Endothelial cell of hepatic sinusoid (primary cell): ENCODE data around the gene AXIN2.

Source experiments
- in situ Hi-C: cut with HindIII; loops from 2 replicates; pipeline ENCODE4 v1.10.0; 2017; ENCODE audit warnings: low sequenced_read_pairs

Gene AXIN2

GRCh38 chr17:65556910-65557348 is 4.5 kb downstream of the AXIN2 start:
- in situ Hi-C loops = no loop called here

- in situ Hi-C loops = no loop called here
Observed at GRCh38 chr17:65556014-65556909, 5.2 kb downstream of the AXIN2 start.

DNA sequence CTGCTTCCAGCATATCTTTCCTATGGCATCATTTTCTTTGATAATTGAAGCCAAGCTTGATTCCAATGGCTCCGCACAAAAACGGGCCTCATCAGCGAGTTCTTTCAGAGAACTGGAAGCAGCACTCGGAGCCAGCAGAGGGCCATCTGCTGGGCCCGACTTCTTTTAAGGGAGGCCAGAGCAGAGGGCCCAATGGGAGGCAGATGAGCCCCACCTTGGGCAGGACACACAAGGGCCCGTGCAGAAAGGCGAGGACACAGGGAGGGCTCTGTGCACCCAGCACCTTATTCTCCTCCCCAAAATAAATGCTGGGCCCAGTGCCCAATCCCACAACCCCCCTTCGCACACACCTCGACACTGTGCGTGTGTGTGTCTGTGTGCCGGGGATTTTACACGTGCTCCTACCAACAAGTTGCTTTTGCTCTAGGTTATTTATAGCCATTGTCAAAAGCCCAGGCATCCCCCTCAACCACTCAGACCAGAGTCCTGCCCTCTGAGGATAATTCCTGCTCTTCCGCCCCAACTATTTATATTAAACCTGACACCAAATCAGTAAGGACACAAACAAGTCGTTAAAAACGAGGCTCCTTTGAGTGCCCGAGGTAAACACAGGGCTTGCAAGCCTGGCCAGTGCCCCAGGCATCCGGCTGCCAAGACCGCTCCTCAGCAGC is 6.8 kb downstream of the AXIN2 start:
- in situ Hi-C loops = no loop called here

- in situ Hi-C loops = no loop called here
Observed at GRCh38 chr17:65553646-65554552, 7.5 kb downstream of the AXIN2 start.

DNA sequence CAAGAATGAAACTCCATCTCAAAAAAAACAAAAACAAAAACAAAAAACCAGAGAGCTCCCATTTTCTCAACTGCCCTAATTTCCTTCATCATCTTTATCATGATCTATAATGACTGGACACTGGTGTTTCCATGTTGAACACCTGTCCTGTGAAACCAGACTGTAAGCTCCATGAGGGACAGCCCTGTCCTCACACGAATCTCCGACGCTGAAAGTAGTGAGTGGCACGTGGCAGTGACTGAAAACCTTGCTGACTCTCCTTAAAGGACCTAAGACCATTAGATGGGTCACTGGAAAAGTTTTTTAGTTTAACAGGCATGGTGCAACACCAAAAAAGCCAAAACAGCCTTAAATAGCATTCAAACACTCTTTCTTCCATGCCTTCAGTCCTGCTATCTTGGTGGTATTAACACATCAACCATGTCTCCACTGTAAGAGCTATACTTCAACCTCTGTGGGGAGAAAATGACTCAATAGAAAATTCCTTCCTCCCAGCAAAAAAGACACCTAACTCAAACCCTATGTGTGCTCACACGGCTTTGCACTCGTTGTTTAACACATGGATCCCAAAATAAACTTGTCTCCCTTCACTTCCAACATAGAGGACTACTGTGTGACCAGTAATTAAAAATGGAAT is 8.3 kb downstream of the AXIN2 start:
- in situ Hi-C loops = no loop called here

GRCh38 chr17:65552214-65552613 is 9.2 kb downstream of the AXIN2 start:
- in situ Hi-C loops = no loop called here

GRCh38 chr17:65551267-65552040 is 10.0 kb downstream of the AXIN2 start:
- in situ Hi-C loops = no loop called here

DNA sequence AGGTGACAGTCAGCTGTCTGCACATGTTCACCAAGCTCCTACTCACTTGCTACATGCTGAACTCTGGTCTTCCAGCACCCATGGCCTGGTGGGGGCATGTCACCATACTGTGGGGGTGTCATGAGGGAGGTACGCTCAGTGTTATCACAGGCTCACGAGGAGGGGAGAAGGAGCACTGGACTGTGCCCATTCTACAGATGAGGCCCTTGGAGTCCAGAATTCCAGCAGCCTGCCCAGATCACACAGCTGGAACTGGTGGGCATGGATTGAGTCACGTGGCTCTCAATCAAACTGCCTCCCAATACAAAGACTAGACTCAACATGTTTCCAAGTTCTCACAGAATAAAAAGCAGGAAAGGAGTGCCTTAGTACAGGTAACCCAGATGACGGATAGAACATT is 10.7 kb downstream of the AXIN2 start:
- in situ Hi-C loops = no loop called here

GRCh38 chr17:65550075-65550662 is 11.3 kb downstream of the AXIN2 start:
- in situ Hi-C loops = no loop called here

- in situ Hi-C loops = loop anchor here (5.0 kb wide), 4 partner anchors 44 to 241 kb away; no protein-coding TSS in a partner anchor
Observed at GRCh38 chr17:65548269-65548969, 13.0 kb downstream of the AXIN2 start.

DNA sequence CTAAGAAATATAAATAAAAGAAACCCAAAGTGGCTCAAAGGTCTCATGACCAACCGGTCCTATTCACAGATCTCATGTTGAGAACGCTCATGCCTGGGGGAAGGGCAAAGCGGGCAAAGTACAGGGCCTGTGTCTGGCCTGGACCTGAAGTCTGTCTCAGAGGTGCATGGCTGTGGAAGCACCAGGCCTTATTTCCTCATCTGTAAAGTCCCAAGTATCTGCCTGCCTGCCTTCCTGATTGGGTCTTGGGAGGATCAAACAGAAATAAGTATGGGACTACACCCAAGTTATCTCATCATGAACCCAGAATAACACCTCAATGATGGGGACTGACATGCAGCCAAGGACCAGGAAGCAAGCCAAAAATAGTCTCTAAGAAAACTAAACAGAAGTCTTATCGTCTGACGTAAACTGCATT is 14.2 kb downstream of the AXIN2 start:
- in situ Hi-C loops = loop anchor here (5.0 kb wide), 4 partner anchors 45 to 240 kb away; no protein-coding TSS in a partner anchor

GRCh38 chr17:65546579-65546978 is 14.9 kb downstream of the AXIN2 start:
- in situ Hi-C loops = loop anchor here (5.0 kb wide), 4 partner anchors 46 to 239 kb away; no protein-coding TSS in a partner anchor

DNA sequence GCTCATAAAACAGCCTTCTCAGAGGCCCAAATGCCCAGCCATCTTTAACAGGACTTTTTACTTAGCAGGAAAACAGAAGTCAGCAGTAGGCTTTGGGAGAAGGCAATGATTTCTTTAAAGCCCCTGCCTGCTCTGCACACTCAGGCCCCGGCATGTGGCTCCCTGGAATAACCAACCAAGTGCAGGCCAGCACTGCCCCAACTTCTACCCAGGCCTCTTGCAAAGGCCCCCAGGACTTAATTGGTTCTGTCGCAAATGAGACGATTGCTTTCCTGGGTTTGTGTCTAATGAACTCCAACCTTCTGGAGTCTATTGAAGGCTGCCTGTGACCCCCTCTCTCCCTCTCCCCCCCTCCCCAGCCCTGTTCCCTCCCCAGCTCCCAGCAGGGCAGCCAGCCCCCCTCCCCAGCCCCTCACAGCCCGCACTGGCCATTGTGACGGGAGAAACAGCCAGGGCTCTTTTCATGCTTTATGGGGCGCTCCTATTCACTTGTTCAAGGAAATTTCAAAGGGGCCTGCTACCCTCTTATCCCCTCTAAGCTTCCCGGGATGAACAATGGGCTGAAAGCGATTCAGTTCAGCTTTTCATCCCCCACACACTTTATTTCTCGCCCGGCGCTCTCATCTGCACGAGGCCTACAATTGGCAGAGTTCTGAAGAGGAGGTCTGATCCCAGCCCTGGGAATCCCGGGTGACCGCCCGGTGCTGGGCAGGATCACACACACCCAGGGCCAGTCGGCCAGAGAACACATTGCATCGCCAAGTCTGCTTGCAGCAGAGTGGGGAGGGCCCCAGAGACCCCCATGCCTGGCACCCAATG is 15.5 kb downstream of the AXIN2 start:
- in situ Hi-C loops = loop anchor here (5.0 kb wide), 4 partner anchors 46 to 239 kb away; no protein-coding TSS in a partner anchor

DNA sequence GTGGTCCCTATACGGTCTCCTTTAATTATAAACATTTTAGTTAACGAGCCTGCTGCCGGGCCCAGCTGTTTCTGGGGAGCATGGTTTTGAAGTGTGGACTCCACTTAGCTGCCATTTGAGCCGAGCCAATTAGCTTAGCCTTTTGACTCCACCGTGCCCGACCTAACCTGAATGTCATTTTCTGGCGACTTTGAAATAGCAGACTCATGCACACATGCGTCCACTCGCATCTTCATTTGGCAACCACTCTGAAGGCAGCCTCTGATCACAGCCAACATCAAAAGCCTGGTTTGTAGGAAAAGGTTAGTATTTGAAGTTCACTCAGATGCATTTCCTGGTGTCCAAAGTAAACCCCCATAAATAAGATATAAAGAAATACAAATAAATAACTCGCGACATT is 16.8 kb downstream of the AXIN2 start:
- in situ Hi-C loops = loop anchor here (5.0 kb wide), 4 partner anchors 47 to 237 kb away; no protein-coding TSS in a partner anchor

GRCh38 chr17:65542610-65543009 is 18.8 kb downstream of the AXIN2 start:
- in situ Hi-C loops = no loop called here

GRCh38 chr17:65542067-65542466 is 19.4 kb downstream of the AXIN2 start:
- in situ Hi-C loops = no loop called here

DNA sequence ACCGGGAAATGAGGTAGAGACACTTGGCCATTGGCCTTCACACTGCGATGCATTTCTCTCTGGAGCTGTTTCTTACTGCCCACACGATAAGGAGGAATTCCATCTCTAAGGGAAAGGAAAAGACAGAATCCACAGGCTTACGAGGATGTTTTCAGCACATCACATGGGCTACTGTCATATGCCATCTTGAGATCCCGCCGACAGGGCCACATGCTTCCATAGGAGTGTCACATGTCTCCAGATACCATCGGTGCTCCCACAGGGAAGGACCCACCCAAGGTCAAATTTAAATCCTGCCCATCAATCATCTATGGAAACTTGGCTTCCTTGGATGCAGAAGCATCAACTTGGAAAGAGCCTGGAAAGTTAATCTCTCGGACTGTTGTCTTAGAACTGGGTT is 20.0 kb downstream of the AXIN2 start:
- in situ Hi-C loops = no loop called here
